COLO668 (cell line): ENCODE data around the gene GAL3ST2.

Source experiments
- DNase-seq: peaks from one replicate; lab custom pipeline; 2025; ENCODE audit not compliant: unreplicated experiment; lab: John Stamatoyannopoulos, UW

Gene GAL3ST2

GRCh38 chr2:241843321-241844065 lies 66.9 kb downstream of the GAL3ST2 start:
- DNase-seq = no peak

- DNase-seq = peak; percentile 77
Measured at GRCh38 chr2:241844066-241844728, 67.6 kb downstream of the GAL3ST2 start.

DNA sequence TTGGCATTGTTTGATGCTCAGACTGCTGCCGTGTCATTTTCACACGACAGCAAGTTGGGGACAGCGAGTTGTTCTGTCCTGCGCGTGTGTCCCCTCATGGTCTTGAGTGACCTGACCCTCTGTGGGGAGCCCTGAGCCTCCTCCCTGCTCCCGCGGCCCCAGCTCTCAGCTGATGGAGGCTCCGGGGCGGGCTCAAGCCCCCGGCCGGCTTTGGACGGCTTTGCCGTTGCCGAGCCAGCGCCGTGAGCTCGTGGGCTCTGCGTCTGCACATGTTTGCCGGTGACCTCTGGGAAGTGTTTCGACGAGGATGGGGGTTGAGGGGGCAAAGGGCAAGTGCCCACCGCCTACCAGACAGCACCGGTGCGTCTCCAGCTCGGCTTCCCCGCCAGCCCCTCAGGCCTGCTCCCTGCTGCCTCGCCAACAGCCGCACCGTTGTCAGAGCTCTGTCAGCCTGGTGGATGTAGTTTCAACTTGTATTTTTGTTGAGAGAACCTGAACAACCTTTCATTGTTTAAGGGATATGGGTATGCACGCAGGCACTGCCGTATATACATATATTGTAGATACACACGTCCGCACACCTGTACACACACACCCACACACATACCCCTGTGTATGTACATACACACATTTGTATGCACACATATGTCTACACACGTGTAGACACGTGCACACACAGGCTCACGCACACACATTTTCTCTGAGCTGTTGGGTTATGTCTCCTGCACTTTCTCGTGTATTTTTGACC lies 68.4 kb downstream of the GAL3ST2 start:
- no peak for DNase-seq

- DNase-seq = no peak
Measured at GRCh38 chr2:241846406-241846805, 69.8 kb downstream of the GAL3ST2 start.

- DNase-seq = no peak
Measured at GRCh38 chr2:241848761-241849615, 72.4 kb downstream of the GAL3ST2 start.

DNA sequence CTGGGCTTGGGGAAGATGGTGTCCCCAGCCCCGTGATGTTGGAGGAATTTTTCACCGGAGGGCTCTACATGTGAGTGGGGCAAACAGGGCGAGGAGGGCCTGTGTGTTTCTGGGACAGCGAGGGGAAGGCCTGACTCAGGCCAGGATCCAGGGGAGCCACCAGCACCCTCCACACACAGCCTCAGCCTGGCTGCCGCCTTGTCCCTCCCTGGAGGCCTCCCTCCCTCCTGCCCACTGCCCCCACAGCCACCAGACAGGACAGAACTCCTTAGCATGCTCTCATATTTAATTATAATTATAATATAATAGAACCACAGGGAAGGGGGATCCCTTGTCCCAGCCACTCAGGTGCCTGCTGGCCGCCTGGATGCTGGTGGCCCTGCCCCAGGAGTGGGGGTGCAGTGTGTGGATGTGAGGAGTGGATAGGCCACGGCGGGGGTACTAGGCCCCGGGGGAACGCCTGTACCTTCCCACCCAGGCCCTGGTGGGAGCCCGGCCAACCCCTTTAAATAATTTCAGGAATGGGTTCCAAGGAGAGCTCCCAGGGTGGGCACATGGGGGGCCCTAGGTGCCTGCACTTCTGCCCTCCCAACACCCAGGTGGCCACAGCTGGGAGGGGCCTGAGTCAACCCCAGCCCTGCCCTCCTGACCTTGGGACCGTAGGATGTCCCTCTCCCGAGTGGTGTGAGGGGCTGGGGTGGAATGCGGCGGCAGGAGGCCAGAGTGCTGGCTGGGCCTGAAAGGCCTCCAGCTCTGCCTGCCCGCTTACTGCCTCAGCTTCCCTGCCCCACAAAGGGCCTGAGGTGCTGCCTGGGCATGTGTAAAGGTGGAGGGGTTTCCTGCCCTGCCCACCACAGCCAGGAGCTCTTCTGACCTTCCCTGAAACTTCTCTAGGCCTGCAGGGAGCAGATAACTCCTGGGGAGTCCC lies 73.3 kb downstream of the GAL3ST2 start:
- no peak for DNase-seq

GRCh38 chr2:241850544-241851324 lies 74.1 kb downstream of the GAL3ST2 start:
- DNase-seq = no peak

DNA sequence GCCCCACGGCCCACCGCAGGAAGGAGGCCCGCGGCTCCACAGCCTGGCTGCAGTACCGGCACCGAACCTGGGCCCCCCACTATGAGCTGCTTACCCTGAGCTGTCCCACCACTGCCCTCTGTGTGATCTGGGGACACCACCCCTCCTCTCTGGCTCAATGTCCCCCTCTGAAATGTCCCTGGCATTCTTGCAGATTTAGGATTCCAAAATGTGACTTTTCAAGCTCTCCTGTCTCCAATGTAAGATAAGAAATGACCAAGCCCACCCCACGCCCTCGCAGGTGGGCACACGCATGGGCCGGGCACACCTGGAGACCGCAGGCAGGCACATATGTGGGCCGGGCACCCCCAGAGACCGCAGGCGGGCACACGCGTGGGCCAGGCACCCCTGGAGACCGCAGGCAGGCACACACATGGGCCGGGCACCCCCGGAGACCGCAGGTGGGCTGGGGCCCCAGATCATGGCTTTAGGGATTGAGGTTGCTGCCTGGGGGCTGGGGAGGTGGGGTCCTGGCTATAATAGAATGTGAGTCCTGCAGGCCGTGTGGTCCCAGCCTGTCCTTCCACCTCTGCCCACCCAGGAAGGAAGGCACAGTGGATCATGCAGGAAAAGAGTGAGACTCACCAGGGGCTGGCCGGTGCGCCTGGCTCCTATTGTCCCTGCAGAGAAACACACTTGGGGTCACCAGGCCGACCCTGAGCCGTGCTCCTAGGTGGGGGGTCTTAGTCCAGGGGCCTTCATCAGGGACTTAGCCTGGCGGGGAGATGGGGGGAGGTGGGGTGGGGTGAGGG lies 74.9 kb downstream of the GAL3ST2 start:
- DNase-seq = no peak

DNA sequence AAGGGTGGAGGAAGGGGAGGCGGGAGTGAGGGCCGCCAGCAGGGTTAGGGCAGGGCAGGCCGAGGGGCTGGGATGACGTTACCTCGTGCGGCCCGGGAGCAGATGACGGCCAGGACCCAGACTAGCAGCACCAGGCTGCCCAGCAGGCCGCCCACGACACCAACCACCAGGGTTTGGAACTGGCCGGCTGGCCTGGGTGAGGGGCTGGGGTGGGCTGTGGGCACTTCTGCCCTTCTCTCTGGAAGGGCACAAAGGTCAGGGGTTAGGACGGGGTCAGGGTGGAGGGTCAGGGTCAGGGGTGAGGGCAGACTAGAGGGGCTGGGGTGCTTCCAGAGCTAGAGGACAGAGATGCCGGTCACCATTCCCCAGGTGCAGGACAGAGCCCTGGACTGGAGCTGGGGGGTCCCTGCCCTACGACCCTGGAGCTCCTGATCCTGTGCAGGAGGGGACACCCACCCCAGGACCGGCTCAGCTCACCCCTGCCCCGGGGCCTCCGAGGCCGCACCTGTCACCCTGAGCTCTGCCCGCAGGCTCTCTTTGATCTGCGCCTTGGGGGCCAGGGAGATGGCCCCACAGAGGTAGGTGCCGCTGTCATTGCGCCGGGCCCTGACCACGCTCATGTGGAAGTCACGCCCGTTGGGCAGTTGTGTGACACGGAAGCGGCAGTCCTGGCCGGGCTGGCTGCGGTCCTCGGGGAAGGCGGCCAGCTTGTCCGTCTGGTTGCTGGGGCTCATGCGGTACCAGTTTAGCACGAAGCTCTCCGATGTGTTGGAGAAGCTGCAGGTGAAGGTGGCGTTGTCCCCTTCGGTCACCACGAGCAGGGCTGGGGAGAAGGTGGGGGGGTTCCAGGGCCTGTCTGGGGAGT lies 75.7 kb downstream of the GAL3ST2 start:
- no peak for DNase-seq

DNA sequence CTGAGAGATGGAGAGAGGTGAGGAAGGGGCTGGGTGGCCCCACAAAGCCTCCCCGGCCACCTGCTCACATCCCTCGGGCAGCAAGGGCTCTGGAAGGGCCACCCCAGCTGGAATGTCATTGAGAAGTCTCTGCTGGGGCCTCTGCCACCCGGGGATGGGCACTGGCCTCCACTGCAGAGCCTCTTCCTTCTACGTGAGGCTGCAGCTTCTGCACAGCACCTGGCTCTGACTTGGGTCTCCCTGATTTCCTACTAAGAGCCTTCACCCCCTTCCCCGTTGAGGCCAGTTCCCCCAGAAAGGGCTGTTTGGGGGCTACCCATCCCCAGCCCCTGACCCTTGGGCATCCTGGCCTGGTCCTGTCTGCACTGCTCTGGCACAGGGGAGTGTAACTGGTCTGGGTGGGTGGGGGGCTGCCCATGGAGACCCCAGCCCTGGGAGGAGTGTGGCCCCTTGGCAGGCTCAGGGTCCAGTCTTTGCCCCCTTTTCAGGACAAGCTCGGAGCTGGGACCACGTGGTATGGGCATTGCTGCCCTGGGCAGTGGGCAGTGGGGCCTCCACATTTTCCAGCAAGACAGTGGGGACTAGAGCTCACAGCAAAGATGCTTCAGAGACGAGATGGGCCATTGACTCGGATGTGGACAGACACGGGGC lies 76.5 kb downstream of the GAL3ST2 start:
- DNase-seq = no peak
